Adrenal gland (tissue), 12 donors: ENCODE data around the gene CCL14. TPM values are rescaled to one million over a fixed set of nuclear protein-coding genes. Genes with fewer than 3 reads are reported as not detected.
"Not testable (repeated sequence)": the region's sequence is repeated elsewhere in the genome, so short reads cannot be mapped to it uniquely, and the experiment has no call there.

Source experiments
- DNase-seq, 7 donors: peaks; one replicate each; pipeline ENCODE4 v3.0.0-alpha.2; 2019 to 2020
- H3K27ac ChIP-seq, 5 donors: fragments of 200-600 bp; sonication (generic) in 4 of 5; 1 replicate in 3 of 5; 2 replicates in 2 of 5; pipeline versions ENCODE4 v1.5.1 to v1.8.0; 2016 to 2020; ENCODE audit warnings: mild to moderate bottlenecking in 1 of 5
- H3K27me3 ChIP-seq: fragments of 200-600 bp; 2 replicates; pipeline ENCODE4 v1.8.0; 2021
- H3K36me3 ChIP-seq, 2 donors: fragments of 200-600 bp; replicated peaks in 1 of 2; 1 replicate in 1 of 2; 2 replicates in 1 of 2; pipeline versions ENCODE4 v1.5.1 to v1.8.0; 2018 to 2022
- H3K4me1 ChIP-seq, 2 donors: fragments of 200-600 bp; replicated peaks in 1 of 2; 1 replicate in 1 of 2; 2 replicates in 1 of 2; pipeline versions ENCODE4 v1.5.1 to v1.8.0; 2018 to 2021
- H3K4me3 ChIP-seq, 4 donors: fragments of 200-600 bp; sonication (generic) in 3 of 4; one replicate each; pipeline ENCODE4 v1.5.1; 2016 to 2018
- H3K9me3 ChIP-seq, 3 donors: fragments of 200-600 bp; sonication (generic) in 1 of 3; replicated peaks in 1 of 3; 1 replicate in 2 of 3; 2 replicates in 1 of 3; pipeline versions ENCODE4 v1.5.1 to v1.8.0; 2016 to 2021
- CTCF ChIP-seq, 6 experiments: fragments of 450-650 bp in 4 of 6; fragments of 200-600 bp in 2 of 6; sonication (generic) in 1 of 6; IDR thresholded peaks; 1 replicate in 5 of 6; 2 replicates in 1 of 6; pipeline versions ENCODE4 v1.5.1 to v1.8.0; 2016 to 2021; ENCODE audit warnings: antibody characterized with exemption in 6 of 6, mild to moderate bottlenecking in 2 of 6, moderate library complexity in 1 of 6
- POLR2A ChIP-seq, 2 donors: fragments of 450-650 bp; IDR thresholded peaks; one replicate each; pipeline ENCODE4 v1.6.1; 2017; ENCODE audit warnings: antibody characterized with exemption in 2 of 2, mild to moderate bottlenecking in 2 of 2, moderate library complexity in 1 of 2
- WGBS, 4 donors: extraction: QIAGEN DNeasy Blood & Tissue Kit in 2 of 4; methylation state at CpG; one replicate each; pipeline versions ENCODE4 v1.1.5 to v1.1.7; 2013 to 2017; 5-methylcytosine and 5-hydroxymethylcytosine counted together
- intact Hi-C, 2 donors: fragments of 100-400 bp; cut with DNase I; formaldehyde crosslinking; loops; one replicate each; pipeline versions ENCODE4 v1.14.1 to v1.15.0; 2022 to 2023
- polyA plus RNA-seq, 3 donors: library from polyadenylated mRNA; stranded (reverse); fragments of 200-250 nt in 2 of 3; fragments of 350-450 nt in 1 of 3; fragmentation: Illumina TruSeq in 1 of 3; extraction: RNeasy Lipid Tissue Mini Kit (QIAGEN cat#74804) in 1 of 3; gene quantifications; one replicate each; pipeline ENCODE4 v1.2.3, GENCODE V29; 2013 to 2014
- total RNA-seq, 9 donors: library from RNA; depleted of rRNA in 4 of 9; stranded (reverse); fragments of >200 nt in 4 of 9; fragments of 120-200 nt in 1 of 9; fragmentation: NEBNext Ultra II Directional in 1 of 9; extraction: Animal tissue kit (Norgen Biotek cat#: 25700) in 1 of 9; gene quantifications; one replicate each; pipeline versions ENCODE4 v1.1.0 to v1.2.4, GENCODE V29; 2013 to 2023
- donor health status: healthy with polysubstance abuse.
- donor health status: Bipolar disorder and iron deficiency.
- donor health status: DM: yes; HTN: yes; CAD: no.
- donor health status: DM: no; HTN: no; CAD: no.
- donor health status: DM: no; HTN: no; CAD: no.
- donor health status: DM: yes; HTN: yes; CAD: no.

The CCL14 gene
- total and polyA plus RNA-seq, 12 donors = 15.3 to 268 (median 65.2) TPM

GRCh38 chr17:36017799-36018198 is 31.3 kb upstream of the CCL14 start, which contains the start of gene CCL23:
Gene CCL23 (minus strand): TSS chr17:36017972. CDS start chr17:36017897, 75 bp downstream.
- Histone ChIP-seq H3K4me1 (no peaks in the 10 kb centered on the region), H3K27ac (peak within 1 kb of the TSS in 1 of 5 donors; percentile 42), H3K9me3 (no peaks in the 10 kb centered on the region), H3K36me3 (no peaks in the 10 kb centered on the region), H3K27me3 (no peaks in the 10 kb centered on the region), H3K4me3 (no peak within 1 kb of the TSS)
- DNase-seq = peak in 4 of 7 donors; percentile 10 to 26 (median 24)
- 24 to 39% (median 29%) methylated on average over 6 of the region's 6 CpGs for WGBS, 4 donors
- intact Hi-C loops = no loop called here
- TF ChIP-seq POLR2A (IDR thresholded peaks at IDR 0.05) (no peak), CTCF (IDR thresholded peaks at IDR 0.05) (no peak)

- TF ChIP-seq POLR2A (IDR thresholded peaks at IDR 0.05) (no peak), CTCF (IDR thresholded peaks at IDR 0.05) (no peak)
Observed at GRCh38 chr17:36016555-36016954, 30.0 kb upstream of the CCL14 start.

GRCh38 chr17:36015895-36016294 is 29.4 kb upstream of the CCL14 start:
- H3K4me1 ChIP-seq, H3K27ac ChIP-seq, intact Hi-C loops, H3K27me3 ChIP-seq, H3K9me3 ChIP-seq, H3K4me3 ChIP-seq, H3K36me3 ChIP-seq, DNase-seq: not testable (repeated sequence)
- WGBS, 4 donors = 88 to 91% (median 89%) methylated on average over 4 of the region's 4 CpGs

More at GRCh38 chr17:36016555-36016954, 30.0 kb upstream of the CCL14 start:
- 78 to 87% (median 86%) methylated on average over 2 of the region's 2 CpGs for WGBS, 4 donors
- Histone ChIP-seq H3K27me3 (no peaks in the 10 kb centered on the region), H3K9me3 (no peaks in the 10 kb centered on the region), H3K4me1 (no peaks in the 10 kb centered on the region), H3K27ac (no peak overlapping the region), H3K36me3 (no peaks in the 10 kb centered on the region), H3K4me3 (no peak overlapping the region)
- intact Hi-C loops = no loop called here
- DNase-seq = no peak

- intact Hi-C loops = no loop called here
- no peak overlapping the region for H3K4me3 ChIP-seq
- no peak for DNase-seq
- no peaks in the 10 kb centered on the region for H3K4me1 ChIP-seq
- H3K9me3 ChIP-seq = no peaks in the 10 kb centered on the region
- H3K27ac ChIP-seq = no peak overlapping the region
- TF ChIP-seq CTCF (IDR thresholded peaks at IDR 0.05) (no peak), POLR2A (IDR thresholded peaks at IDR 0.05) (no peak)
- no peaks in the 10 kb centered on the region for H3K36me3 ChIP-seq
- no peaks in the 10 kb centered on the region for H3K27me3 ChIP-seq
- WGBS, 4 donors = 65 to 71% (median 68%) methylated on average over 5 of the region's 5 CpGs
Observed at GRCh38 chr17:36014946-36015345, 28.4 kb upstream of the CCL14 start.

- TF ChIP-seq CTCF (IDR thresholded peaks at IDR 0.05) (no peak), POLR2A (IDR thresholded peaks at IDR 0.05) (no peak)
- Histone ChIP-seq H3K4me1 (no peaks in the 10 kb centered on the region), H3K9me3 (no peaks in the 10 kb centered on the region), H3K4me3 (no peak overlapping the region), H3K27me3 (no peaks in the 10 kb centered on the region), H3K27ac (no peak overlapping the region), H3K36me3 (no peaks in the 10 kb centered on the region)
- DNase-seq = no peak
- 60 to 78% (median 67%) methylated on average over 2 of the region's 2 CpGs for WGBS, 4 donors
- intact Hi-C loops = no loop called here
Observed at GRCh38 chr17:36011201-36011600, 24.7 kb upstream of the CCL14 start.
